Measurements from ENCODE around the gene EPHB1. TPM values are rescaled to one million over a fixed set of nuclear protein-coding genes. Genes with fewer than 3 reads are reported as not detected.

The EPHB1 gene
- total RNA-seq, 1 experiment from 2014 or later: 0.86 TPM

- TF ChIP-seq FOSL1 (IDR thresholded peaks at IDR 0.05; ENCODE audit: low read depth): no peak
- no peak for TF ChIP-seq CTCF (IDR thresholded peaks at IDR 0.05 in 2 of 3, conservative IDR thresholded peaks at IDR 0.05 in 1 of 3; ENCODE audit: borderline replicate concordance in 1 of 3, insufficient read depth in 1 of 3, low read depth in 2 of 3, low read length in 2 of 3)
- TF ChIP-seq SRF (IDR thresholded peaks at IDR 0.05; ENCODE audit: low read depth): no peak
- no peak for TF ChIP-seq POLR2AphosphoS5 (IDR thresholded peaks at IDR 0.05; ENCODE audit: low read depth, low read length)
- no peak for TF ChIP-seq EZH2 (IDR thresholded peaks at IDR 0.05)
- TF ChIP-seq YY1 (IDR thresholded peaks at IDR 0.05; ENCODE audit: extremely low read depth, insufficient replicate concordance, low read depth, low read length): no peak
- TF ChIP-seq CBX3 (IDR thresholded peaks at IDR 0.05; ENCODE audit: low read depth): no peak
- no peak for TF ChIP-seq ZNF274 (IDR thresholded peaks at IDR 0.05; ENCODE audit: low read depth, low read length)
- TF ChIP-seq REST (IDR thresholded peaks at IDR 0.05; ENCODE audit: low read depth): no peak
- TF ChIP-seq MAX (IDR thresholded peaks at IDR 0.05): no peak
- no peak for TF ChIP-seq ELF1 (IDR thresholded peaks at IDR 0.05; ENCODE audit: borderline replicate concordance, low read depth)
- TF ChIP-seq EGR1 (IDR thresholded peaks at IDR 0.05; ENCODE audit: low read depth): no peak
- no peak for TF ChIP-seq RAD21 (IDR thresholded peaks at IDR 0.05; ENCODE audit: low read depth)
- no peak for TF ChIP-seq ATF3 (IDR thresholded peaks at IDR 0.05)
- no peak for TF ChIP-seq SIN3A (IDR thresholded peaks at IDR 0.05; ENCODE audit: low read depth)
- TF ChIP-seq CEBPB (IDR thresholded peaks at IDR 0.05; ENCODE audit: low read depth): no peak
- TF ChIP-seq ZFX (IDR thresholded peaks at IDR 0.05): no peak
- TF ChIP-seq POLR2A (IDR thresholded peaks at IDR 0.05; ENCODE audit: borderline replicate concordance, extremely low read depth, insufficient read depth, insufficient read length): no peak
- no peak for TF ChIP-seq EZH2phosphoT487 (IDR thresholded peaks at IDR 0.05; ENCODE audit: borderline replicate concordance)
- no peak for DNase-seq (ENCODE audit: low read depth, low spot score)
- peaks cover 14% of the 10 kb centered on the region; the same call in 1 of the 2 replicates for H3K27me3 ChIP-seq (ENCODE audit: insufficient read depth, low read length)
- H2AFZ ChIP-seq (ENCODE audit: low read depth, low read length, poor library complexity, severe bottlenecking): no peak overlapping the region
- no peak overlapping the region for H3K4me3 ChIP-seq (replicated peaks in 1 of 2; ENCODE audit: low read depth in 1 of 2, low read length in 2 of 2)
- ChIA-PET CTCF (no interaction called here), RAD21 (ENCODE audit: low non-redundant PET in 1 of 2, low total read pairs in 2 of 2, uncharacterized antibody in 2 of 2, unreplicated experiment in 2 of 2) (no interaction called here), POLR2A (no interaction called here)
- BruUV-seq (replicated peaks): no TSS peak
- intact Hi-C loops (cut with micrococcal nuclease): no loop called here
- no peaks in the 10 kb centered on the region for H3K79me2 ChIP-seq (ENCODE audit: insufficient read depth, low read length)
- no peaks in the 10 kb centered on the region for H3K4me1 ChIP-seq (ENCODE audit: control insufficient read depth in 1 of 2, insufficient read depth in 2 of 2, low read length in 2 of 2)
- no peaks in the 10 kb centered on the region for H3K9me2 ChIP-seq (ENCODE audit: insufficient read depth)
- H3K27ac ChIP-seq (ENCODE audit: low read depth, low read length): no peak overlapping the region
- no peaks in the 10 kb centered on the region for H3K9me3 ChIP-seq (ENCODE audit: control insufficient read depth in 1 of 2, insufficient read depth in 1 of 2, low read depth in 1 of 2, low read length in 2 of 2)
- no peaks in the 10 kb centered on the region for H3K36me3 ChIP-seq (ENCODE audit: control insufficient read depth in 1 of 2, insufficient read depth in 2 of 2, low read length in 2 of 2)
- no peaks in the 10 kb centered on the region for H4K20me1 ChIP-seq (ENCODE audit: insufficient read depth)
- H3K4me2 ChIP-seq (ENCODE audit: low read length): no peak overlapping the region
- ATAC-seq: no peak
- H3K9ac ChIP-seq (ENCODE audit: low read length): no peak overlapping the region
Measured at GRCh38 chr3:134956395-134956794, 161.3 kb downstream of the EPHB1 start.

All from HCT116 (cell line).